T-cell (primary cell): ENCODE measurements around the gene AMZ1. TPM values are rescaled to one million over a fixed set of nuclear protein-coding genes. Genes with fewer than 3 reads are reported as not detected.
"Not testable (repeated sequence)": the region's sequence is repeated elsewhere in the genome, so short reads cannot be mapped to it uniquely, and the experiment has no call there.

Source experiments
- ATAC-seq, 4 experiments: fragments of 200-7000 bp in 3 of 4; fragments of 150-1000 bp in 1 of 4; cut with Tn5 transposase; replicated peaks in 1 of 4; 1 replicate in 3 of 4; 2 replicates in 1 of 4; pipeline ENCODE4 v1.10.0; 2021; ENCODE audit warnings: moderate library complexity in 3 of 4, mild to moderate bottlenecking in 2 of 4, moderate number of reproducible peaks in 1 of 4
- CTCF ChIA-PET, 2 donors: fragments of 300-600 bp; sonication (Branson Sonifier 250); formaldehyde crosslinking; loops; one replicate each; lab custom pipeline; 2022; ENCODE audit warnings: antibody characterized with exemption in 2 of 2; lab: Charles Lee
- POLR2A ChIA-PET, 2 donors: fragments of 300-600 bp; sonication (Branson Sonifier 250); formaldehyde crosslinking; loops; one replicate each; lab custom pipeline; 2022; ENCODE audit warnings: antibody characterized with exemption in 2 of 2; lab: Charles Lee
- DNase-seq, 35 experiments: peaks; one replicate each; pipeline versions ENCODE4 v3.0.0 to v3.0.0-alpha.2; 2013 to 2023
- H3K27ac ChIP-seq: one replicate; pipeline ENCODE4 v1.5.1; 2013; ENCODE audit warnings: low read length
- H3K27me3 ChIP-seq, 2 experiments: replicated peaks in 1 of 2; 1 replicate in 1 of 2; 2 replicates in 1 of 2; pipeline versions ENCODE4 v1.6.1 to v1.7.0; 2013; ENCODE audit warnings: low read length in 1 of 2, mixed read lengths in 1 of 2; ENCODE audit not compliant: control insufficient read depth in 2 of 2, insufficient read depth in 2 of 2; ENCODE audit errors: extremely low read depth in 1 of 2
- H3K36me3 ChIP-seq, 2 donors: 1 replicate in 1 of 2; 2 replicates in 1 of 2; pipeline versions ENCODE4 v1.6.1 to v1.7.0; 2013; ENCODE audit warnings: low read length in 1 of 2; ENCODE audit not compliant: control insufficient read depth in 2 of 2, insufficient read depth in 1 of 2; ENCODE audit errors: extremely low read depth in 1 of 2
- H3K4me1 ChIP-seq, 2 experiments: 1 replicate in 1 of 2; 2 replicates in 1 of 2; pipeline versions ENCODE4 v1.6.1 to v1.7.0; 2013; ENCODE audit warnings: low read length in 2 of 2, mixed read lengths in 1 of 2; ENCODE audit not compliant: insufficient read depth in 2 of 2, control insufficient read depth in 1 of 2; ENCODE audit errors: extremely low read depth in 1 of 2
- H3K4me3 ChIP-seq, 2 donors: 1 replicate in 1 of 2; 2 replicates in 1 of 2; pipeline versions ENCODE4 v1.5.1 to v1.7.0; 2013; ENCODE audit warnings: mild to moderate bottlenecking in 2 of 2, low read length in 1 of 2, moderate library complexity in 1 of 2; ENCODE audit not compliant: control insufficient read depth in 1 of 2; ENCODE audit errors: extremely low read depth in 1 of 2
- H3K9me3 ChIP-seq: 2 replicates; pipeline ENCODE4 v1.7.0; 2013
- H3K27ac Mint-ChIP-seq, 2 donors: one replicate each; pipeline ENCODE4 v1.8.0; 2020 to 2021; ENCODE audit warnings: mild to moderate bottlenecking in 2 of 2, mixed read lengths in 2 of 2
- H3K27me3 Mint-ChIP-seq, 2 donors: one replicate each; pipeline ENCODE4 v1.8.0; 2021 to 2022; ENCODE audit warnings: mixed read lengths in 2 of 2
- H3K36me3 Mint-ChIP-seq: one replicate; pipeline ENCODE4 v1.8.0; 2021; ENCODE audit warnings: mixed read lengths
- H3K4me1 Mint-ChIP-seq, 3 donors: one replicate each; pipeline ENCODE4 v1.8.0; 2020 to 2022; ENCODE audit warnings: mixed read lengths in 3 of 3, mild to moderate bottlenecking in 1 of 3
- H3K4me3 Mint-ChIP-seq, 3 donors: one replicate each; pipeline ENCODE4 v1.8.0; 2020 to 2022; ENCODE audit warnings: mild to moderate bottlenecking in 3 of 3, mixed read lengths in 3 of 3, moderate library complexity in 3 of 3
- H3K9me3 Mint-ChIP-seq, 3 donors: one replicate each; pipeline ENCODE4 v1.8.0; 2020 to 2022; ENCODE audit warnings: mixed read lengths in 3 of 3
- WGBS: methylation state at CpG from one replicate; pipeline ENCODE4 v1.1.5; 2013; ENCODE audit warnings: missing lambda C conversion rate; ENCODE audit not compliant: insufficient coverage; 5-methylcytosine and 5-hydroxymethylcytosine counted together
- total RNA-seq, 35 experiments: library from RNA in 6 of 35; stranded (reverse) in 6 of 35; fragments of 120-200 nt in 1 of 35; gene quantifications; one replicate each; pipeline versions ENCODE4 v1.2.1 to v1.2.4 and lab custom pipeline; 2013 to 2026

Gene AMZ1
- total RNA-seq, 5 donors from 2014 or later (not counting 1 experiment from before 2014, with no cell fraction given) = 0.09 to 0.79 (median 0.30) TPM

DNA sequence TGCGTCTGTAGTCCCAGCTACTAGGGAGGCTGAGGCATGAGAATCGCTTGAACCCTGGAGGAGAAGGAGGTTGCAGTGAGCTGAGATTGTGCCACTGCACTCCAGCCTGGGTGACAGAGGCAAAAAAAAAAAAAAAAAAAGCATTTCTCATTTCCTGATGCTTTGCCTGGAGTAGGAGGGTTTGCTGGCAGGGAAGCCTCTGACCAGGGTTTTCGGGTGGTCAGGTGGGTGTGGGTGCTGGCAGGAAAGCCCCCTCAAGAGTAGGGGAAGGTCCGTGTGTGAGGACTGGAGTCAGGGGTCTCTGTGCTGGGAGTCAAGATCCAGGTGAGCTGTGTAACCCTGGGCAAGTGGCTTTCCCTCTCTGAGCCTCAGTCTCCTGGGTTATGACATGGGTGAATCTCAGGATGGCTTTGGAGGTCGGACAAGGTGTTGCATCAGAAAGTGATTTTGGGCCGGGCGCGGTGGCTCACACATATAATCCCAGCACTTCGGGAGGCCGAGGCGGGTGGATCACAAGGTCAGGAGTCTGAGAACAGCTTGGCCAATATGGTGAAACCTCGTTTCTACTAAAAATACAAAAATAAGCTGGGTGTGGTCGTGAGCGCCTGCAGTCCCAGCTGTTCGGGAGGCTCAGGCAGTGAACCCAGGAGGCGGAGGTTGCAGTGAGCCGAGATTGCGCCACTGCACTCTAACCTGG lies 3.2 kb downstream of the AMZ1 start:
- CTCF ChIA-PET = interaction anchor here in 1 of 2 donors (0.7 kb wide), 1 partner anchor 477 kb away, joined by 3 read pairs; no protein-coding TSS in a partner anchor
- no peak for DNase-seq
- no peak for ATAC-seq
- Mint-ChIP-seq H3K4me3 (no peak overlapping the region), H3K9me3 (no peaks in the 10 kb centered on the region), H3K27me3 (peaks cover 25 to 42% of the 10 kb centered on the region in 2 donors), H3K4me1 (peaks cover 5 to 12% (median 11%) of the 10 kb centered on the region in 3 donors), H3K27ac (peak overlapping the region in 1 of 2 donors; percentile 49), H3K36me3 (no peaks in the 10 kb centered on the region)
- WGBS = 93% methylated on average over 12 of the region's 18 CpGs
- Histone ChIP-seq H3K4me1 (peaks cover 0 to 29% of the 10 kb centered on the region in 2 experiments), H3K27ac (no peak overlapping the region), H3K27me3 (peaks cover 0 to 63% of the 10 kb centered on the region in 2 experiments), H3K36me3 (no peaks in the 10 kb centered on the region), H3K9me3 (no peaks in the 10 kb centered on the region), H3K4me3 (no peak overlapping the region)
- POLR2A ChIA-PET = interaction anchor here in 1 of 2 donors (0.6 to 0.7 kb wide), 2 partner anchors 9 to 24 kb away, joined by 5 to 6 read pairs; no protein-coding TSS in a partner anchor

DNA sequence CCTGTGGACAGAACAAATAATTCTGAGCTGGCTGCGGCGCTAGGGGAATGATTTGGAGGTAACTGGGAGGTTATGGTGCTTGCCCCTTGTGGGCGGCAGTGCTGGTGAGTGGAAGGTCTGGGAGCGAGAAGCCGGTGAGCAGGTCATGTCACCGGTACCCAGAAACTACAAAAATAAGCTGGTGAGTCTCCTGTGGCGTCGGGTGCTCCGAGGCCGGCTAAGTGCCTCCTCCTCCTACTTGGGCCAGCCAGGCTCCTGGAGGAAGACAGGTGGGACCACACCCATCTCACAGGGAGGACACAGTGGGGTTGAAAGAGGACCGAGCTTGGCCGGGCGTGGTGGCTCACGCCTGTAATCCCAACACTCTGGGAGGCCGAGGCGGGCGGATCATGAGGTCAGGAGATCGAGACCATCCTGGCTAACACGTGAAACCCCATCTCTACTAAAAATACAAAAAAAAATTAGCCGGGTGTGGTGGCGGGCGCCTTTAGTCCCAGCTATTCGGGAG lies 4.0 kb downstream of the AMZ1 start:
- not testable (repeated sequence) for H3K4me3 ChIP-seq, H3K4me3 Mint-ChIP-seq, ATAC-seq, H3K36me3 Mint-ChIP-seq, H3K9me3 Mint-ChIP-seq, H3K36me3 ChIP-seq, DNase-seq, H3K27ac ChIP-seq, H3K27ac Mint-ChIP-seq, H3K9me3 ChIP-seq
- H3K27me3 Mint-ChIP-seq = peaks cover 23 to 36% of the 10 kb centered on the region in 2 donors
- CTCF ChIA-PET = interaction anchor here in 1 of 2 donors (1.0 kb wide), 1 partner anchor 18 kb away, joined by 3 read pairs; no protein-coding TSS in a partner anchor
- peaks cover 0 to 29% of the 10 kb centered on the region in 2 experiments for H3K4me1 ChIP-seq
- 75% methylated on average over 2 of the region's 23 CpGs for WGBS
- H3K4me1 Mint-ChIP-seq = peaks cover 5 to 12% (median 11%) of the 10 kb centered on the region in 3 donors
- POLR2A ChIA-PET = interaction anchor here in 1 of 2 donors (0.6 to 0.7 kb wide), 2 partner anchors 8 to 23 kb away, joined by 5 to 6 read pairs; no protein-coding TSS in a partner anchor
- H3K27me3 ChIP-seq = peaks cover 0 to 54% of the 10 kb centered on the region in 2 experiments

DNA sequence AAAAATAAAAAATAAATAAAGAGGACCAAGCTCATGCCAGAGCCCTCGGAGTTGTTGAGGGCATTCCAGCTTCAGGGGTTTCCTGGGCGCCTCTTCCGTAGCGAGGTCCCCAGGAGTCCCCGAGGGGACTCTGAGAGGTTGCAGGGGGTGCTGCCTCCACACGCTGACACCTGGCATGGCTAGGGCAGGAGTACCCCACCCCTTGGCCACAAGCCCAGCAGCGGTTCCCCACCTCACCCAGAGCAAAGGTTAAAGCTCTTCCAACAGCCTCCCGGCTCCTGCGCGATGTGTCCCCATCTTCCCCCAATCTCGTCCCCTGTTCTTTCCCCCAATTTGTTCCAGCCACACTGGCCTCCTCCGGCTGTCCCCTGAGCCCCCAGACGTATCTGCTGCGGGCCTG lies 4.5 kb downstream of the AMZ1 start:
- ChIA-PET POLR2A (no interaction called here), CTCF (interaction anchor here in 1 of 2 donors (1.0 kb wide), 1 partner anchor 18 kb away, joined by 3 read pairs; no protein-coding TSS in a partner anchor)
- Mint-ChIP-seq H3K36me3 (no peaks in the 10 kb centered on the region), H3K4me1 (peaks cover 5 to 12% (median 11%) of the 10 kb centered on the region in 3 donors), H3K9me3 (no peaks in the 10 kb centered on the region), H3K4me3 (no peak overlapping the region), H3K27ac (no peak overlapping the region), H3K27me3 (peaks cover 18 to 31% of the 10 kb centered on the region in 2 donors)
- no peak for ATAC-seq
- Histone ChIP-seq H3K9me3 (no peaks in the 10 kb centered on the region), H3K4me3 (no peak overlapping the region), H3K36me3 (no peaks in the 10 kb centered on the region), H3K27me3 (peaks cover 0 to 49% of the 10 kb centered on the region in 2 experiments), H3K4me1 (peaks cover 0 to 25% of the 10 kb centered on the region in 2 experiments), H3K27ac (no peak overlapping the region)
- 76% methylated on average over 13 of the region's 14 CpGs for WGBS
- DNase-seq = no peak

DNA sequence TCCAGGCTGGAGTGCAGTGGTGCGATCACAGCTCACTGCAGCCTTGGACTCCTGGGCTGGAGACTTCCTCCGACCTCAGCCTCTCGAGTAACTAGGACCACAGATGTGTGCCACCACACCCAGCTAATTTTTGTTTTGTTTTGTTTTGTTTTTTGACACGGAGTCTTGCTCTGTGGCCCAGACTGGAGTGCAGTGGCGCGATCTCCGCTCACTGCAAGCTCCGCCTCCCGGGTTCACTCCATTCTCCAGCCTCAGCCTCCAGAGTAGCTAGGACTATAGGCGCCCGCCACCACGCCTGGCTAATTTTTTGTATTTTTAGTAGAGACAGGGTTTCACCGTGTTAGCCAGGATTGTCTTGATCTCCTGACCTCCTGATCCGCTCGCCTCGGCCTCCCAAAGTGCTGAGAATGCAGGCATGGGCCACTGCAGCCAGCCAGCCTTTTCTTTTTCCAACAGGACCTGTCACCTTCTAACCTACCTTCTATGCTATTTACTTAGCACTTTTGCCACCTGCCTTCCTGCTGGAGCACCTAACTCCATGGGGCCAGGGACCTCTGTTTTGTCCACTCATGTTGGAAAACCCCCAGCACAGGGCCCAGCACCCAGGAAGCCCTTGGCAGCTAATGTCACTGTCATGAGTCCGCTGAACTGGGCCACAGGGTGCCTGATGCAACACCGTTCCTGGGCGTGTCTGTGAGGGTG lies 5.6 kb downstream of the AMZ1 start:
- POLR2A ChIA-PET, H3K27ac Mint-ChIP-seq, ATAC-seq: not testable (repeated sequence)

DNA sequence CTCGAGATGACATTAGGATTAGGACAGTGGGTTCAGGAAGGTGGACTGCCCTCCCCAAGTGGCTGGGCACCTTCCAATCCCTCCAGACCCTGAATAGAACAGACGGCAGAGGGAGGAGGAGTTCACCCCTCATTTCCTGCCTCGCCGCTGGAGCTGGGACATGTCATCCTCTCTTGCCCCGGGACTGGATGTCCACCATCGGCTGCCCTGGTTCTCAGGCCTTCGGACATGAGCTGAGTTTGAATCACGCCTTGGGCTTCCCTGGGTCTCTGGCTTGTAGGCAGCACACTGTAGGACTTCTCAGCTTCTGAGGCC lies 6.1 kb downstream of the AMZ1 start:
- H3K27ac Mint-ChIP-seq, CTCF ChIA-PET, H3K9me3 Mint-ChIP-seq, DNase-seq, H3K36me3 ChIP-seq, H3K27ac ChIP-seq, POLR2A ChIA-PET, H3K4me3 Mint-ChIP-seq, ATAC-seq, H3K9me3 ChIP-seq, H3K4me3 ChIP-seq, H3K36me3 Mint-ChIP-seq: not testable (repeated sequence)
- peaks cover 0 to 37% of the 10 kb centered on the region in 2 experiments for H3K27me3 ChIP-seq
- Mint-ChIP-seq H3K27me3 (peaks cover 12 to 22% of the 10 kb centered on the region in 2 donors), H3K4me1 (peaks cover 13 to 17% (median 16%) of the 10 kb centered on the region in 3 donors)
- 89% methylated on average over 6 of the region's 8 CpGs for WGBS
- H3K4me1 ChIP-seq = peaks cover 0 to 24% of the 10 kb centered on the region in 2 experiments

More for the DNA sequence above, 5.6 kb downstream of the AMZ1 start:
- Mint-ChIP-seq H3K27me3 (peaks cover 17 to 27% of the 10 kb centered on the region in 2 donors), H3K4me1 (peaks cover 13 to 17% (median 16%) of the 10 kb centered on the region in 3 donors)
- H3K4me3 ChIP-seq, H3K36me3 ChIP-seq, H3K36me3 Mint-ChIP-seq, DNase-seq, H3K9me3 Mint-ChIP-seq, H3K4me3 Mint-ChIP-seq, H3K9me3 ChIP-seq, CTCF ChIA-PET, H3K27ac ChIP-seq: not testable (repeated sequence)
- WGBS = 91% methylated on average over 13 of the region's 19 CpGs
- H3K27me3 ChIP-seq = peaks cover 0 to 42% of the 10 kb centered on the region in 2 experiments
- peaks cover 0 to 24% of the 10 kb centered on the region in 2 experiments for H3K4me1 ChIP-seq
